ENCODE results near the gene PACSIN2.

DNA sequence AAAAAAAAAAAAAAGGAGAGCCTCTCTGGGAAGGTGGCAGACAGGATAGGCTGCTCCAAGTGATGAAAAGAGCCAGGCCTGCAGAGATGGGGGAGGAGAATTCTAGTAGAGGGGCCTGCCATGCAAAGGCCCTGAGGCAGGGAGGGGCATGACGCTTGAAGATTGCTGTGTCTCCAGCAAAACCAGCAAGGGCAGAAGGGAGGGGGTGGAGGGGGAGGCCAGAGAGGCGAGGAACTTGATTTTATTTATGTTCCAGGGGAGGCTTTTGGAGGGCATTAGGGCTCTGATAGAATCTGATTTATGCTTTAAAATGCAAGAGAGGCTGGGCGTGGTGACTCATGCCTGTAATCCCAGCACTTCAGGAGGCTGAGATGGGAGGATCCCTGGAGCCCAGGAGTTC lies 16.7 kb upstream of the PACSIN2 start:
- no peak for TF ChIP-seq POLR2AphosphoS5 (IDR thresholded peaks at IDR 0.05; ENCODE audit: low read depth, low read length)
- TF ChIP-seq, protein P1, sequence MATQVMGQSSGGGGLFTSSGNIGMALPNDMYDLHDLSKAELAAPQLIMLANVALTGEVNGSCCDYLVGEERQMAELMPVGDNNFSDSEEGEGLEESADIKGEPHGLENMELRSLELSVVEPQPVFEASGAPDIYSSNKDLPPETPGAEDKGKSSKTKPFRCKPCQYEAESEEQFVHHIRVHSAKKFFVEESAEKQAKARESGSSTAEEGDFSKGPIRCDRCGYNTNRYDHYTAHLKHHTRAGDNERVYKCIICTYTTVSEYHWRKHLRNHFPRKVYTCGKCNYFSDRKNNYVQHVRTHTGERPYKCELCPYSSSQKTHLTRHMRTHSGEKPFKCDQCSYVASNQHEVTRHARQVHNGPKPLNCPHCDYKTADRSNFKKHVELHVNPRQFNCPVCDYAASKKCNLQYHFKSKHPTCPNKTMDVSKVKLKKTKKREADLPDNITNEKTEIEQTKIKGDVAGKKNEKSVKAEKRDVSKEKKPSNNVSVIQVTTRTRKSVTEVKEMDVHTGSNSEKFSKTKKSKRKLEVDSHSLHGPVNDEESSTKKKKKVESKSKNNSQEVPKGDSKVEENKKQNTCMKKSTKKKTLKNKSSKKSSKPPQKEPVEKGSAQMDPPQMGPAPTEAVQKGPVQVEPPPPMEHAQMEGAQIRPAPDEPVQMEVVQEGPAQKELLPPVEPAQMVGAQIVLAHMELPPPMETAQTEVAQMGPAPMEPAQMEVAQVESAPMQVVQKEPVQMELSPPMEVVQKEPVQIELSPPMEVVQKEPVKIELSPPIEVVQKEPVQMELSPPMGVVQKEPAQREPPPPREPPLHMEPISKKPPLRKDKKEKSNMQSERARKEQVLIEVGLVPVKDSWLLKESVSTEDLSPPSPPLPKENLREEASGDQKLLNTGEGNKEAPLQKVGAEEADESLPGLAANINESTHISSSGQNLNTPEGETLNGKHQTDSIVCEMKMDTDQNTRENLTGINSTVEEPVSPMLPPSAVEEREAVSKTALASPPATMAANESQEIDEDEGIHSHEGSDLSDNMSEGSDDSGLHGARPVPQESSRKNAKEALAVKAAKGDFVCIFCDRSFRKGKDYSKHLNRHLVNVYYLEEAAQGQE (IDR thresholded peaks at IDR 0.05; ENCODE audit: insufficient read depth in 1 of 2, low read depth in 2 of 2, low read length in 2 of 2) = no peak

Data from PFSK-1 (cell line).